ENCODE results near the gene PGLYRP3. TPM values are rescaled to one million over a fixed set of nuclear protein-coding genes. Genes with fewer than 3 reads are reported as not detected.

PGLYRP3 gene
- total and polyA plus RNA-seq, 9 of the 15 experiments (the other 6 are each of a cell fraction or from before 2014, with no cell fraction given): not detected

DNA sequence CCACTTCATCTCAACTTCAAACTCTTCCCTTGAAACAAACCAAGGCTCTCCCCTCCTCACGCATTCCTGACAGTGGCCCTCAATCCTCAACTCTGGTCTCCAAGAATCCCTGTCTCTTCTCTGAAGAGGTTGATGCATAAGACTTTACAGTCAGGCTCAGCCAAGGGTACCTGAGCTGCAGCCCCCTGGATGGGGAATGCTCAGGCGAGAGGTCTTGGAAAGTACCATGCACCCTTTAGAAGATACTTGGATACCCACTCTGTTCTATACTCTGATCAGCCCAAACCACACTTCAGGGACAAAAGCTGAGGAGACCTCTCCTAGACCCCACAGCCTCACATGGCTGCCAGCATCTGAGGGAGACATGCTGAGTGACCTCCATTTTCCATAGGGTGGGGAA is 536 bp upstream of the PGLYRP3 start:
- intact Hi-C loops (cut with micrococcal nuclease): no loop called here
- no peaks in the 10 kb centered on the region for H4K20me1 ChIP-seq (replicated peaks; ENCODE audit: control insufficient read depth, insufficient read depth, low read length)
- FAIRE-seq: no peak
- H3K79me2 ChIP-seq (ENCODE audit: control insufficient read depth, insufficient read depth, low read length): no peaks in the 10 kb centered on the region
- H3K27ac ChIP-seq (ENCODE audit: extremely low read depth, low read depth, low read length): no peak overlapping the region
- no peaks in the 10 kb centered on the region for H3K36me3 ChIP-seq (ENCODE audit: control insufficient read depth, insufficient read depth, low read length)
- H3K4me1 ChIP-seq (replicated peaks in 1 of 2; ENCODE audit: control insufficient read depth in 2 of 2, insufficient read depth in 2 of 2, low read length in 2 of 2): no peaks in the 10 kb centered on the region
- DNase-seq (ENCODE audit: extremely low read depth in 1 of 4, low spot score in 3 of 4): no peak
- 21% methylated on average over 2 of the region's 2 CpGs for WGBS (ENCODE audit: insufficient coverage, low coverage, missing lambda C conversion rate)
- POLR2A ChIA-PET: interaction anchor here (0.6 to 1.2 kb wide), 2 partner anchors 29 to 830 kb away, joined by 3 read pairs; no protein-coding TSS in a partner anchor
- in situ Hi-C loops (cut with MboI): no loop called here
- H3K9me1 ChIP-seq (ENCODE audit: control insufficient read depth, insufficient read depth, low read length): no peaks in the 10 kb centered on the region
- no TSS peak for BruUV-seq (replicated peaks)
- peaks cover 0 to 13% of the 10 kb centered on the region in 2 experiments; a peak in 3 of 5 replicates for H3K27me3 ChIP-seq (ENCODE audit: control insufficient read depth in 2 of 2, insufficient read depth in 2 of 2, low read length in 2 of 2)
- H3K4me2 ChIP-seq (ENCODE audit: insufficient read depth, low read length): no peak overlapping the region
- CTCF ChIA-PET (ENCODE audit: low intra/inter-chr PET ratio): interaction anchor here (1.1 to 1.4 kb wide), 2 partner anchors 40 to 182 kb away, joined by 3 to 5 read pairs; no protein-coding TSS in a partner anchor
- no peak overlapping the region for H3K9ac ChIP-seq (ENCODE audit: insufficient read depth in 1 of 2, low read depth in 2 of 2, low read length in 2 of 2)
- no peak overlapping the region for H3K4me3 ChIP-seq
- no peak overlapping the region for H2AFZ ChIP-seq (ENCODE audit: low read depth, low read length)
- no peaks in the 10 kb centered on the region for H3K9me3 ChIP-seq (replicated peaks; ENCODE audit: control insufficient read depth, insufficient read depth, low read depth, low read length)
- no peak for ATAC-seq
- TF ChIP-seq REST (IDR thresholded peaks at IDR 0.05; ENCODE audit: borderline replicate concordance) (no peak), REST (CRISPR knock-in tag; IDR thresholded peaks at IDR 0.05; ENCODE audit: low read depth) (no peak), TFAP4 (CRISPR knock-in tag; IDR thresholded peaks at IDR 0.05; ENCODE audit: borderline replicate concordance) (no peak), CREB1 (IDR thresholded peaks at IDR 0.05) (no peak), CREB1 (CRISPR knock-in tag; IDR thresholded peaks at IDR 0.05) (no peak), RNF2 (IDR thresholded peaks at IDR 0.05) (no peak), TCF7 (IDR thresholded peaks at IDR 0.05; ENCODE audit: borderline replicate concordance) (no peak), OTX1 (CRISPR knock-in tag; IDR thresholded peaks at IDR 0.05) (no peak), FOSL1 (tag; conservative IDR thresholded peaks at IDR 0.05) (no peak), HNRNPLL (IDR thresholded peaks at IDR 0.05; ENCODE audit: low read depth, low read length, poor library complexity, severe bottlenecking) (no peak), ZNF77 (CRISPR knock-in tag; IDR thresholded peaks at IDR 0.05) (no peak), ZKSCAN8 (CRISPR knock-in tag; IDR thresholded peaks at IDR 0.05) (no peak), SIX5 (IDR thresholded peaks at IDR 0.05; ENCODE audit: borderline replicate concordance in 1 of 2, insufficient read depth in 1 of 2, low read depth in 1 of 2, low read length in 2 of 2) (no peak), TAF1 (IDR thresholded peaks at IDR 0.05; ENCODE audit: control insufficient read depth, extremely low read depth, insufficient read depth, low read length, severe bottlenecking) (no peak), PHF21A (IDR thresholded peaks at IDR 0.05; ENCODE audit: borderline replicate concordance, low read depth) (no peak), TEAD1 (CRISPR knock-in tag; IDR thresholded peaks at IDR 0.05) (no peak)

Data from K562 (cell line).